Measurements from ENCODE around the gene POLE.

The POLE gene

DNA sequence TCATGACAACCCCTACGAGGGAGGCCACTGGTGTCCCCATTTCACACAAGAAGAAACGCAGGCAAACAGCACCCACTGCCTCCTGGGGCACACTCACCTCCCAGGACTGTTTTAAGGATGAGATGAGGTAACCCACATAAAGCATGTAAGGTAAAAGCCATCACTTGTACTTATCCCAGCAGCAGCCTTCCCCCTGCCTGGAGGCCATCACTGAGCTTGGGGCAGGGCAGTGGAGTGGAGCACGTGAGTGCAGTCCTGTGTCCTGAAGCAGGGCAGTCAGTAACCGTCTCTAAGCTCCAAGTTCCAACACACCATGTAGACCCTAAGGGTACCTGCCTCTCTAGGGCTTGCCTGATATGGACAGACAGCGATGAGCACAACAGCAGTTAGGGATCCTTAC is 1.7 kb downstream of the POLE start:
- in situ Hi-C loops (cut with HindIII; ENCODE audit: low sequenced_read_pairs) = loop anchor here (5.0 kb wide), 1 partner anchor 68 kb away; the partner anchor contains the start of gene P2RX2
- no peak overlapping the region for H3K4me3 ChIP-seq (ENCODE audit: low read depth, low read length)
- DNase-seq (ENCODE audit: low read depth) = no peak
- TF ChIP-seq, protein P1, sequence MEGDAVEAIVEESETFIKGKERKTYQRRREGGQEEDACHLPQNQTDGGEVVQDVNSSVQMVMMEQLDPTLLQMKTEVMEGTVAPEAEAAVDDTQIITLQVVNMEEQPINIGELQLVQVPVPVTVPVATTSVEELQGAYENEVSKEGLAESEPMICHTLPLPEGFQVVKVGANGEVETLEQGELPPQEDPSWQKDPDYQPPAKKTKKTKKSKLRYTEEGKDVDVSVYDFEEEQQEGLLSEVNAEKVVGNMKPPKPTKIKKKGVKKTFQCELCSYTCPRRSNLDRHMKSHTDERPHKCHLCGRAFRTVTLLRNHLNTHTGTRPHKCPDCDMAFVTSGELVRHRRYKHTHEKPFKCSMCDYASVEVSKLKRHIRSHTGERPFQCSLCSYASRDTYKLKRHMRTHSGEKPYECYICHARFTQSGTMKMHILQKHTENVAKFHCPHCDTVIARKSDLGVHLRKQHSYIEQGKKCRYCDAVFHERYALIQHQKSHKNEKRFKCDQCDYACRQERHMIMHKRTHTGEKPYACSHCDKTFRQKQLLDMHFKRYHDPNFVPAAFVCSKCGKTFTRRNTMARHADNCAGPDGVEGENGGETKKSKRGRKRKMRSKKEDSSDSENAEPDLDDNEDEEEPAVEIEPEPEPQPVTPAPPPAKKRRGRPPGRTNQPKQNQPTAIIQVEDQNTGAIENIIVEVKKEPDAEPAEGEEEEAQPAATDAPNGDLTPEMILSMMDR (IDR thresholded peaks at IDR 0.05; ENCODE audit: low read depth, low read length, missing control alignments) = no peak

DNA sequence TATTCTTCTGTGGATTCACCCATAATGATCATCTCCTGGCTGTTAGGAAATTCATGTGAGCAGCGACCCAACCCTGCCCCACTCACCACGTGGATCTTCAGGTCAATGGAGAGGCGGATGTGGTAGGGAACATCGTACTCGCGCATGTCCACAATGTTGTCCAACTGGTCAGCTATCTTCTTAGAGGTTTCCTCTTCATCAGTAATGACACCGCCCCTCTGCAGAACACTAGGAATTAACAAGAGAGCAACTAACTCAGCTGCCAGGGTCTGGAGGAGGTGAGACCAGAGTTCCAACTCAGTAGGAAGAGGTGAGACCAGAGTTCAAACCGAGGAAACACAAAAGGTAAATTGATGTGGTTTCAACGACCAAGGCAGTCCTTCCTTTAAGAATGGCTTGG is 9.7 kb downstream of the POLE start:
- no peak for DNase-seq (ENCODE audit: low read depth)
- H3K4me3 ChIP-seq (ENCODE audit: low read depth, low read length) = no peak overlapping the region
- in situ Hi-C loops (cut with HindIII; ENCODE audit: low sequenced_read_pairs) = no loop called here
- TF ChIP-seq, protein P1 (IDR thresholded peaks at IDR 0.05; ENCODE audit: low read depth, low read length, missing control alignments) = no peak

- TF ChIP-seq, protein P1 (IDR thresholded peaks at IDR 0.05; ENCODE audit: low read depth, low read length, missing control alignments) = no peak
- in situ Hi-C loops (cut with HindIII; ENCODE audit: low sequenced_read_pairs) = no loop called here
- DNase-seq (ENCODE audit: low read depth) = no peak
- no peak overlapping the region for H3K4me3 ChIP-seq (ENCODE audit: low read depth, low read length)
Measured at GRCh38 chr12:132675757-132676432, 11.2 kb downstream of the POLE start.

GRCh38 chr12:132674561-132674960 is 12.6 kb downstream of the POLE start:
- DNase-seq (ENCODE audit: low read depth) = no peak
- no peak overlapping the region for H3K4me3 ChIP-seq (ENCODE audit: low read depth, low read length)
- in situ Hi-C loops (cut with HindIII; ENCODE audit: low sequenced_read_pairs) = no loop called here
- TF ChIP-seq, protein P1 (IDR thresholded peaks at IDR 0.05; ENCODE audit: low read depth, low read length, missing control alignments) = no peak

DNA sequence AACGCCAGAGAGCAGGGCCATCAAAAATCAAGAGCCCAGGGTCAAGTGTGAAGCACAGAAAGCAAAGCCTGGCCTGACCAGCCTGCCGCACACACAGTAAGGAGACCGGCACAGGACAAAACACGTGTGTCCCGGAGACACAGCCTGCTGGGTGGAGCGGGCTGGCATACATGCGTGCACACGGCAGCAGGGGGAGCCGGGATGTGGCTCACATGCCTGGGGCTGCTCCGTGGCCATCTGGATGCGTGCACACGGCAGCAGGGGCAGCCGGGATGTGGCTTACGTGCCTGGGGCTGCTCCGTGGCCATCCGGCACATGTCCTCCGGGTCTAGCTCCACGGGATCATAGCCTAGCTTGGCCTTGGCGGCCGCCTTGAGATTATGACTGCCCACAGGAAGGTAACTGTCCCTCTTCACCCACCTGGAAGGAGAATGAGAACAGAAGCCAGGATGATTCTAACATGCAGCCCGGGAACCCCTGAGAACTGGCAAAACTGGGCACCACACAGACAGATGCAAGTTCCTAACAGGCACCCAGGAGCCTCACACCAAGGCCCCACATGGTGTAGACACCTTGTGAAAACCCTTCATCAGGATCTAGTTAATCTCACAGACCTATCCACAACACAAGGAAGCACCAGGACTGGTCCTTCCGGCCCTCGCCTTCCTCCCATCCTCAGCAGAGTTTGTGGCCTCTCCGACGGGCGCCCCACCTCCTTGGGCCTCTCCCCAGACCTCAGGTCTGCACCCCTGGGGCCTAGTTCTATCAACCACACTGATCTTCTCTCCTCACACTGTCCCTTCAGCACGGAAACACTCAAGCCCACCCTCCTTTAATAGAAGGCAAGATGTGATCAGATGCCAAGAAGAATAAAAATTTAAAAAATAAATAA is 13.6 kb downstream of the POLE start:
- TF ChIP-seq, protein P1 (IDR thresholded peaks at IDR 0.05; ENCODE audit: low read depth, low read length, missing control alignments) = no peak
- in situ Hi-C loops (cut with HindIII; ENCODE audit: low sequenced_read_pairs) = no loop called here
- DNase-seq (ENCODE audit: low read depth) = no peak
- no peak overlapping the region for H3K4me3 ChIP-seq (ENCODE audit: low read depth, low read length)

GRCh38 chr12:132672678-132673077 is 14.5 kb downstream of the POLE start:
- no peak overlapping the region for H3K4me3 ChIP-seq (ENCODE audit: low read depth, low read length)
- in situ Hi-C loops (cut with HindIII; ENCODE audit: low sequenced_read_pairs) = no loop called here
- no peak for DNase-seq (ENCODE audit: low read depth)
- TF ChIP-seq, protein P1 (IDR thresholded peaks at IDR 0.05; ENCODE audit: low read depth, low read length, missing control alignments) = no peak
